Right atrium auricular region (tissue), 2 donors: ENCODE data around the gene CADPS2. TPM values are rescaled to one million over a fixed set of nuclear protein-coding genes. Genes with fewer than 3 reads are reported as not detected.

Experiments
- DNase-seq: peaks from one replicate; pipeline ENCODE4 v3.0.0-alpha.2; 2019; ENCODE audit warnings: low spot score
- H3K27ac ChIP-seq, 2 donors: fragments of 200-600 bp; sonication (generic); 1 replicate in 1 of 2; 2 replicates in 1 of 2; pipeline ENCODE4 v1.5.1; 2016 to 2019
- H3K27me3 ChIP-seq, 2 donors: fragments of 200-600 bp; sonication (generic); one replicate each; pipeline versions ENCODE4 v1.5.1 to v1.6.0; 2017 to 2019
- H3K36me3 ChIP-seq: fragments of 200-600 bp; sonication (generic); one replicate; pipeline ENCODE4 v1.5.1; 2016
- H3K4me1 ChIP-seq, 2 donors: fragments of 200-600 bp; sonication (generic); one replicate each; pipeline versions ENCODE4 v1.5.1 to v1.6.0; 2017 to 2019
- H3K4me3 ChIP-seq, 2 donors: fragments of 200-600 bp; sonication (generic); 1 replicate in 1 of 2; 2 replicates in 1 of 2; pipeline ENCODE4 v1.5.1; 2017 to 2019; ENCODE audit warnings: mild to moderate bottlenecking in 1 of 2, moderate library complexity in 1 of 2
- H3K9me3 ChIP-seq, 2 donors: fragments of 200-600 bp; sonication (generic); one replicate each; pipeline ENCODE4 v1.5.1; 2019
- CTCF ChIP-seq, 2 donors: fragments of 200-600 bp; sonication (generic); IDR thresholded peaks; one replicate each; pipeline ENCODE4 v1.5.1; 2019; ENCODE audit warnings: antibody characterized with exemption in 2 of 2
- total RNA-seq, 2 donors: library from RNA; depleted of rRNA; stranded (reverse); fragments of >200 nt; gene quantifications; one replicate each; pipeline ENCODE4 v1.1.0, GENCODE V29; 2016

The CADPS2 gene
- total RNA-seq, 2 donors from 2014 or later = 11.8 to 19.9 TPM

- DNase-seq = no peak
- no peak overlapping the region for H3K27ac ChIP-seq
- H3K4me3 ChIP-seq = no peak overlapping the region
Observed at GRCh38 chr7:122468945-122469344, 417.3 kb downstream of the CADPS2 start.

GRCh38 chr7:122467661-122468449, 418.4 kb downstream of the CADPS2 start:
- H3K27ac ChIP-seq = no peak overlapping the region
- H3K4me1 ChIP-seq = no peaks in the 10 kb centered on the region
- no peak overlapping the region for H3K4me3 ChIP-seq
- H3K36me3 ChIP-seq = no peaks in the 10 kb centered on the region
- H3K27me3 ChIP-seq = no peaks in the 10 kb centered on the region
- no peak for TF ChIP-seq CTCF (IDR thresholded peaks at IDR 0.05)
- no peak for DNase-seq
- H3K9me3 ChIP-seq = no peaks in the 10 kb centered on the region

More at GRCh38 chr7:122468945-122469344, 417.3 kb downstream of the CADPS2 start:
- no peaks in the 10 kb centered on the region for H3K36me3 ChIP-seq
- no peaks in the 10 kb centered on the region for H3K27me3 ChIP-seq
- no peaks in the 10 kb centered on the region for H3K9me3 ChIP-seq
- TF ChIP-seq CTCF (IDR thresholded peaks at IDR 0.05) = no peak
- H3K4me1 ChIP-seq = no peaks in the 10 kb centered on the region

GRCh38 chr7:122465296-122465695, 421.0 kb downstream of the CADPS2 start:
- no peaks in the 10 kb centered on the region for H3K4me1 ChIP-seq
- DNase-seq = no peak

GRCh38 chr7:122463631-122464030, 422.6 kb downstream of the CADPS2 start:
- Histone ChIP-seq H3K36me3 (no peaks in the 10 kb centered on the region), H3K9me3 (no peaks in the 10 kb centered on the region), H3K4me3 (no peak overlapping the region), H3K4me1 (no peaks in the 10 kb centered on the region), H3K27me3 (no peaks in the 10 kb centered on the region), H3K27ac (no peak overlapping the region)
- TF ChIP-seq CTCF (IDR thresholded peaks at IDR 0.05) = no peak
- no peak for DNase-seq

More at GRCh38 chr7:122465296-122465695, 421.0 kb downstream of the CADPS2 start:
- Histone ChIP-seq H3K9me3 (no peaks in the 10 kb centered on the region), H3K27ac (no peak overlapping the region), H3K27me3 (no peaks in the 10 kb centered on the region), H3K4me3 (no peak overlapping the region), H3K36me3 (no peaks in the 10 kb centered on the region)
- TF ChIP-seq CTCF (IDR thresholded peaks at IDR 0.05) = no peak

GRCh38 chr7:122460936-122461335, 425.3 kb downstream of the CADPS2 start:
- Histone ChIP-seq H3K9me3 (no peaks in the 10 kb centered on the region), H3K4me3 (no peak overlapping the region), H3K27me3 (no peaks in the 10 kb centered on the region), H3K4me1 (no peaks in the 10 kb centered on the region), H3K27ac (no peak overlapping the region), H3K36me3 (no peaks in the 10 kb centered on the region)
- DNase-seq = no peak
- TF ChIP-seq CTCF (IDR thresholded peaks at IDR 0.05) = no peak

- H3K27me3 ChIP-seq = no peaks in the 10 kb centered on the region
- DNase-seq = no peak
- H3K27ac ChIP-seq = no peak overlapping the region
- H3K4me3 ChIP-seq = no peak overlapping the region
- no peaks in the 10 kb centered on the region for H3K36me3 ChIP-seq
- TF ChIP-seq CTCF (IDR thresholded peaks at IDR 0.05) = no peak
- H3K4me1 ChIP-seq = no peaks in the 10 kb centered on the region
- H3K9me3 ChIP-seq = no peaks in the 10 kb centered on the region
Observed at GRCh38 chr7:122457969-122458368, 428.3 kb downstream of the CADPS2 start.
